H1 (cell line): ENCODE data around the gene LSM2. TPM values are rescaled to one million over a fixed set of nuclear protein-coding genes. Genes with fewer than 3 reads are reported as not detected.

Experiments
- CEBPB ChIP-seq: IDR thresholded peaks from 2 replicates; pipeline ENCODE4 v1.6.1; 2012; ENCODE audit warnings: low read depth, low read length
- CHD2 ChIP-seq: IDR thresholded peaks from 2 replicates; pipeline ENCODE4 v1.6.1; 2012; ENCODE audit warnings: low read length, improper control_type of control experiment
- EGR1 ChIP-seq: IDR thresholded peaks from 2 replicates; pipeline ENCODE4 v1.6.1; 2011; ENCODE audit warnings: low read depth, low read length, borderline replicate concordance
- RAD21 ChIP-seq, 2 experiments: IDR thresholded peaks in 1 of 2; conservative IDR thresholded peaks in 1 of 2; 2 replicates each; pipeline ENCODE4 v1.6.1; 2011; ENCODE audit warnings: low read depth in 2 of 2, low read length in 2 of 2, improper control_type of control experiment in 1 of 2, inconsistent platforms in 1 of 2, mild to moderate bottlenecking in 1 of 2, moderate library complexity in 1 of 2
- TEAD4 ChIP-seq: IDR thresholded peaks from 2 replicates; pipeline ENCODE4 v1.6.1; 2012; ENCODE audit warnings: low read depth, low read length, inconsistent platforms, mixed read lengths
- polyA plus RNA-seq, 7 experiments: library from polyadenylated mRNA; depleted of rRNA in 3 of 7; stranded (reverse) in 5 of 7; unstranded in 2 of 7; fragments of >200 nt in 5 of 7; fragments of 200-250 nt in 2 of 7; gene quantifications; 1 replicate in 5 of 7; 2 replicates in 1 of 7; 4 replicates in 1 of 7; pipeline versions ENCODE4 v1.2.1 to v1.2.3, GENCODE V29; 2011 to 2013; ENCODE audit warnings: missing spikeins in 2 of 7, mixed read lengths in 2 of 7
- total RNA-seq: library from RNA; stranded (reverse); fragmentation: NEBNext Ultra II Directional; extraction: Animal tissue kit (Norgen Biotek cat#: 25700); gene quantifications from 2 replicates; pipeline ENCODE4 v1.2.1, GENCODE V29; 2021
- TF ChIP-seq, protein P1 (sequence below): IDR thresholded peaks from 2 replicates; pipeline ENCODE4 v1.6.1; 2012; ENCODE audit warnings: inconsistent platforms
- TF ChIP-seq, protein P2 (sequence below): IDR thresholded peaks from 2 replicates; pipeline ENCODE4 v1.6.1; 2011; ENCODE audit warnings: low read length, improper control_type of control experiment

Gene LSM2
- total and polyA plus RNA-seq, 2 of the 8 experiments (the other 6 are each of a cell fraction or from before 2014, with no cell fraction given) = 127 to 168 TPM

DNA sequence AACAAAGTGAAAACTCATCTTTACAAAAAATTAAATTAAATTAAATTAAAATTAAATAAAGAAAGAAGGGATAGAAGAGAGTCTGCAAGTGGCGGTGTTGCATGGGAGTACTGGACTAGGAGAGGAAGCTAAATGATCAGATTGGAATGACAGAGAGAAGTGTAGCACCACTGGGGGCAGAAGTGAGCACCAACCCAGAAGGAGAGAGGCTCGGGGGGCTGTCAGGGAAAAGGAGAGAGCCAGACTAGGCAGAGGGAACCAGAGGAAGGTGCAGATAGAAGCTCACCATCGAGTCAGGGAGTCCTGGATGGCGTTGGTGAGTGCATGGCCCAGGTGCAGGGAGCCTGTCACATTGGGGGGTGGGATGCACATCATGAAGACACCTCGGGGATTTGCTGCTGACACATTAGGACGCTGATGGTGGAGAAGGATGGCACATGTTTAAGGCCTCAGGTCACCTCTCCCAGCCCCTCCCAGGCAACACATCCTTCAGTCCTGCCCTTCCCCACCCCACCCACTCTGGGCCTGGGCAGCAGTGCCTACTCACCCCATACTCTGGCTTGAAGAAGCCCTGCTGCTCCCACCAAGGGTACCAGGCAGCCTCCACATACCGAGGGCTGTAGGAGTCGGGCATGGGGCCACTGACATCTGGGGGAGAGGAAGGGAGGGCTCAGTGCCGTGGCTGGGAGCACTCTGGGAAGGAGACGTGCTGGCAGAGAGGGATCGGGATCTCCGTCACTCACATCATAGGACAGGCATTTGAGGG, 15.3 kb downstream of the LSM2 start (continued):
- TF ChIP-seq, protein P1, sequence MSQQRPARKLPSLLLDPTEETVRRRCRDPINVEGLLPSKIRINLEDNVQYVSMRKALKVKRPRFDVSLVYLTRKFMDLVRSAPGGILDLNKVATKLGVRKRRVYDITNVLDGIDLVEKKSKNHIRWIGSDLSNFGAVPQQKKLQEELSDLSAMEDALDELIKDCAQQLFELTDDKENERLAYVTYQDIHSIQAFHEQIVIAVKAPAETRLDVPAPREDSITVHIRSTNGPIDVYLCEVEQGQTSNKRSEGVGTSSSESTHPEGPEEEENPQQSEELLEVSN = no peak
- TF ChIP-seq RAD21 (IDR thresholded peaks at IDR 0.05 in 1 of 2, conservative IDR thresholded peaks at IDR 0.05 in 1 of 2; ENCODE audit: low read depth in 2 of 2, low read length in 2 of 2) (peak; percentile 58 to 61), EGR1 (no peak), CHD2 (no peak), TEAD4 (peak; percentile 15; the same call in 1 of the 2 replicates), CEBPB (no peak)
- TF ChIP-seq, protein P2, sequence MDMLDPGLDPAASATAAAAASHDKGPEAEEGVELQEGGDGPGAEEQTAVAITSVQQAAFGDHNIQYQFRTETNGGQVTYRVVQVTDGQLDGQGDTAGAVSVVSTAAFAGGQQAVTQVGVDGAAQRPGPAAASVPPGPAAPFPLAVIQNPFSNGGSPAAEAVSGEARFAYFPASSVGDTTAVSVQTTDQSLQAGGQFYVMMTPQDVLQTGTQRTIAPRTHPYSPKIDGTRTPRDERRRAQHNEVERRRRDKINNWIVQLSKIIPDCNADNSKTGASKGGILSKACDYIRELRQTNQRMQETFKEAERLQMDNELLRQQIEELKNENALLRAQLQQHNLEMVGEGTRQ = no peak
